ENCODE measurements around the gene ARID1A.
A peak's percentile ranks its signal among the peaks of the same experiment; 100 is the strongest.

Gene ARID1A

DNA sequence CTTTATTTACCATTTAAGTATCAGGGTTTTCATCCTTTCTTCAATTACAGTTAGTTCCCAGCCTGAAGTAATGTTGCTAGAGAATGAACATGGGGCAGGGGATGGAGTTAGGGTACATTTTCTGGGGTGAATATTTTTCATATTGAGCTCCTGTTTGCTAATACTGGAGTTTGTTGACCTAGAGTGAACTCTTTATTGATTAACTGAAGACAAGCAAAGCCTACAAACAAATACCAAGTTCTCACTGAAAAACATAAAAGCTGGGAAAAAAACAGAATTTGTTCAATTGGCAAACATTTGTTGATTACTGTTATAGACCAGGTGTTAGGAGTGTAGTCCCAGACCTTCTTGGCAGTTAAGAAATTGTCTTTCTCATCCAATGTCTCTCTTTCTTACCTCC lies 63.7 kb downstream of the ARID1A start:
- no peak for DNase-seq (ENCODE audit: low read depth in 2 of 2)

DNA sequence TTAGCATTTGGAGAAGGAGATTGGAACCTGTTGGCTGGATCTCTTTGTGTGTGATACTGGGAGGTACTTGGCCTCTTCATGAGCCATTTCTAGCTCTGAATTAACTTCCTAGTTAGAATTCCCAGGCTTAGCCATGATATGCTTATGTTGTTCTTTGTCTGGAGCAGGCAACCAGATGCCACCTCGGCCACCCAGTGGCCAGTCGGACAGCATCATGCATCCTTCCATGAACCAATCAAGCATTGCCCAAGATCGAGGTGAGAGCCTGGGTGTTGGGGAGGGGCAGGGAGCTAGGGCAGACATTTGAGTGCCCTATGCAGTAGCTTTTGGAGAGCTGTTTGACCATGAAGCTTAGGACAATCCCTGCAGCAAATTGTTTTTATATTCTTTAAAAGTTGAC lies 65.4 kb downstream of the ARID1A start:
- no peak for DNase-seq (ENCODE audit: low read depth in 2 of 2)

DNA sequence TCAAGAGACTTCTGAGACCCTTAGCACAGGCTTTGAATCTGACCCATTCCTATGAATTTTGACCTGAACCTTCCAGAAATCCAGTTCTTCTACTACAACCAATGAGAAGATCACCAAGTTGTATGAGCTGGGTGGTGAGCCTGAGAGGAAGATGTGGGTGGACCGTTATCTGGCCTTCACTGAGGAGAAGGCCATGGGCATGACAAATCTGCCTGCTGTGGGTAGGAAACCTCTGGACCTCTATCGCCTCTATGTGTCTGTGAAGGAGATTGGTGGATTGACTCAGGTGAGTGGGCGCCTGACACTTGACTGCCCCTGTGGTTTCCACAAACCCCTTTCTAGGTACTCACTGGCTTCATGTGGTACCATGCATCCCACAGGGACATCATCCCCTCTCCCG lies 71.9 kb downstream of the ARID1A start:
- DNase-seq (ENCODE audit: low read depth in 2 of 2) = no peak

DNA sequence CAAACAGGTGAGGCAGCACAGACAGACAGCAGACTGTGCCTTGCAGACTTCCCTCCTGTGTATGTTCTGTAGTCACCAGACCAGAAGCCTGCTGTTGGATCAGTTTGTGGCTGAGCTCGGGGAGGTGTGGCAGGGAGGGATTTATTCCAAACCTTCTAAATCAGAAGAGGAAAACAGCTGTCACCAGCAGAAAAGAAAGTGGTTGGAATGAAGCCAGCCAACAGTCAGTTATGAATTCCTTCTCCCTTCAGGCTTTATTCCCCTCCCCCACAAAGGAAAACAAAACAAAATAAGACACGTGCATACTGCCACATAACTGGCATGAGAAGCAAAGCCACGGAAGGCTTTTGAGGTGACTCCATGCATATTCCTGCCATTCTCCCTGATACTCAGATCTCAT lies 72.9 kb downstream of the ARID1A start:
- no peak for DNase-seq (ENCODE audit: low read depth in 2 of 2)

DNA sequence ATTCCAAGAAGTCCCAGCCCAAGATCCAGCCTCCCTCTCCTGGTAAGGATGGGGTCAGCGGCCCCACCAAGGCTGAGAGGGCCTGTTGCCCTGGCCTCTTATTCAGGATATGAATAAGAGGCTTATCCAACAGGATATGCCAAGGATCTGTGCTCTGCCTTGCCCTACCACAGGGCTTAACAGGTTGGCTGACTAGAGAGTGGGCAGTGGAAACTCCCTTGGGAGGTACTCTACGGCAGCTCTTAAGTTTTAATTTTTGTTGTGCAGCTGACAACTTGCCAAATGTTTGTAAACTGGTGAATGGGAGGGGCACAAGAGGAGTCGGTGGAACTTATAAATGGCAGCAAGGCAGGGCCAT lies 75.4 kb downstream of the ARID1A start:
- DNase-seq (ENCODE audit: low read depth in 2 of 2) = no peak

DNA sequence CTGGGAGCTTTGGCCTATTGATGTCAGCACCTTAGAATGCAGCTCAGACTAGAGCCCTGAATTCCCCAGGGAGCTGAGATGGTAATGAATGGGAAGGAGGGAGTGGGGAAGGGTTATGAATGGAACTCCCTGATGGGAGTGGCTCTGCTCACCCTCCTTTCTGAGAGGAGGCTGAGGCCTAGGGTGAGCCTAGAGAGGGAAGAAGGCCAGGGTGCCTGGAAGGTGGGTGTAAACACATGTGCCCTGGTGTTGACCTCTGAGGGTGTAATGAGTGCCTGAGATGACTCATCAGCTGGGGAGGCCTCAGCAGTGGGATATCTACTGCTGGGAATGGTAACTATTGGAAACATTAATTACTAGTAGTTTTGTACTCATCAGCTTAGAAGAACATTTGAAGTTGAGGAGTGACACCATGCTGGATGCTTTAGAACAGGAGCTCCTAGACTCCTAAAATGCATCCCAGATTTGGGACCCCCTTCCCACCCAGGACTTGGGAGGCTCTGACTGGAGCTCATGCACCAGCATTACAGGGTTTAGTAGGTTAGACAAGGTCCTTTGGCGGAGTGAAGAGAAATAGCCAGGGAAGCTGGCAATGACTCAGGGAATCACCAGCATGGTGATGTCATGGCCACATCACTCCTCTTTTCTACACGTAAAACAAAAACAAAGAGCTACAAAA lies 76.0 kb downstream of the ARID1A start:
- no peak for DNase-seq (ENCODE audit: low read depth in 2 of 2)

DNA sequence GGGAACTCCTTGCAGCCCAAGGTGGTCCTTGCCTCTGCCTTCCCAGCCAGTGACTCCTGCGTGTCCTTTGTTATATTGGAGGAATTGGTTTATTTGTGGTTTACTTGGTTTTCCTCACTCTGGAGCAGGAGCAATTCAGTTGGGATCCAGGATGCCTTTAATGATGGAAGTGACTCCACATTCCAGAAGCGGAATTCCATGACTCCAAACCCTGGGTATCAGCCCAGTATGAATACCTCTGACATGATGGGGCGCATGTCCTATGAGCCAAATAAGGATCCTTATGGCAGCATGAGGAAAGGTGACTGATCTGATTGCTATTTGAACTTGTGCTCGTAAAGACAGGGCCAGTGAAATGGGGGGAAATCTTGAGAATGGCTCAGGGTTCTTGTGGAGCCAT lies 76.9 kb downstream of the ARID1A start:
- no peak for DNase-seq (ENCODE audit: low read depth in 2 of 2)

DNA sequence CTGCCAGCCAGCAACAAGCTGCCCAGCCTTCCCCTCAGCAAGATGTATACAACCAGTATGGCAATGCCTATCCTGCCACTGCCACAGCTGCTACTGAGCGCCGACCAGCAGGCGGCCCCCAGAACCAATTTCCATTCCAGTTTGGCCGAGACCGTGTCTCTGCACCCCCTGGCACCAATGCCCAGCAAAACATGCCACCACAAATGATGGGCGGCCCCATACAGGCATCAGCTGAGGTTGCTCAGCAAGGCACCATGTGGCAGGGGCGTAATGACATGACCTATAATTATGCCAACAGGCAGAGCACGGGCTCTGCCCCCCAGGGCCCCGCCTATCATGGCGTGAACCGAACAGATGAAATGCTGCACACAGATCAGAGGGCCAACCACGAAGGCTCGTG lies 78.6 kb downstream of the ARID1A start:
- no peak for DNase-seq (ENCODE audit: low read depth in 2 of 2)

DNA sequence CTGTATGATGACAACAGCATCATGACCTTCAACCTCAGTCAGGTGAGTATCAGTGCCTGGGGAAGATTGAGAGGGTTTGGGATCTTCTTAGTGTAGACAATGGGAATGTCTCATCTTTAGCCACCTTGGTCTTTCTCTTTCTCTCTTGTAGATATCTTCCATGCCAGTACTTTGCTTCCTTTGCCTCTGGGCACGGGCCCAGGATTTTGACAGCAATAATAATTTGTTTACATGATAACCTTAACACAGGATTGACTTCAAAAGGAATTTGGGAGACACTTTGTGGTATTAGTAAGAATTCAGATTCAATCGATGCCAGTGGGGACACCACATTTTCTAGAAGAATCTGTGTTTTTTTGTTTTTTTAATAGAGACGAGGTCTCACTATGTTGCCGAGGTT lies 79.9 kb downstream of the ARID1A start:
- no peak for DNase-seq (ENCODE audit: low read depth in 2 of 2)

DNA sequence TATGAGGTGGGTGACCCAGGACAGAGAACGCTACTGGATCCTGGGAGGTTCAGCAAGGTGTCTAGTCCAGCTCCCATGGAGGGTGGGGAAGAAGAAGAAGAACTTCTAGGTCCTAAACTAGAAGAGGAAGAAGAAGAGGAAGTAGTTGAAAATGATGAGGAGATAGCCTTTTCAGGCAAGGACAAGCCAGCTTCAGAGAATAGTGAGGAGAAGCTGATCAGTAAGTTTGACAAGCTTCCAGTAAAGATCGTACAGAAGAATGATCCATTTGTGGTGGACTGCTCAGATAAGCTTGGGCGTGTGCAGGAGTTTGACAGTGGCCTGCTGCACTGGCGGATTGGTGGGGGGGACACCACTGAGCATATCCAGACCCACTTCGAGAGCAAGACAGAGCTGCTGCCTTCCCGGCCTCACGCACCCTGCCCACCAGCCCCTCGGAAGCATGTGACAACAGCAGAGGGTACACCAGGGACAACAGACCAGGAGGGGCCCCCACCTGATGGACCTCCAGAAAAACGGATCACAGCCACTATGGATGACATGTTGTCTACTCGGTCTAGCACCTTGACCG lies 83.4 kb downstream of the ARID1A start:
- DNase-seq (ENCODE audit: low read depth in 2 of 2) = no peak

DNA sequence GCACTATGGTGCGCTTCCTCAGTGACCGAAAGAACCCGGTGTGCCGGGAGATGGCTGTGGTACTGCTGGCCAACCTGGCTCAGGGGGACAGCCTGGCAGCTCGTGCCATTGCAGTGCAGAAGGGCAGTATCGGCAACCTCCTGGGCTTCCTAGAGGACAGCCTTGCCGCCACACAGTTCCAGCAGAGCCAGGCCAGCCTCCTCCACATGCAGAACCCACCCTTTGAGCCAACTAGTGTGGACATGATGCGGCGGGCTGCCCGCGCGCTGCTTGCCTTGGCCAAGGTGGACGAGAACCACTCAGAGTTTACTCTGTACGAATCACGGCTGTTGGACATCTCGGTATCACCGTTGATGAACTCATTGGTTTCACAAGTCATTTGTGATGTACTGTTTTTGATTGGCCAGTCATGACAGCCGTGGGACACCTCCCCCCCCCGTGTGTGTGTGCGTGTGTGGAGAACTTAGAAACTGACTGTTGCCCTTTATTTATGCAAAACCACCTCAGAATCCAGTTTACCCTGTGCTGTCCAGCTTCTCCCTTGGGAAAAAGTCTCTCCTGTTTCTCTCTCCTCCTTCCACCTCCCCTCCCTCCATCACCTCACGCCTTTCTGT lies 84.6 kb downstream of the ARID1A start:
- no peak for DNase-seq (ENCODE audit: low read depth in 2 of 2)

DNA sequence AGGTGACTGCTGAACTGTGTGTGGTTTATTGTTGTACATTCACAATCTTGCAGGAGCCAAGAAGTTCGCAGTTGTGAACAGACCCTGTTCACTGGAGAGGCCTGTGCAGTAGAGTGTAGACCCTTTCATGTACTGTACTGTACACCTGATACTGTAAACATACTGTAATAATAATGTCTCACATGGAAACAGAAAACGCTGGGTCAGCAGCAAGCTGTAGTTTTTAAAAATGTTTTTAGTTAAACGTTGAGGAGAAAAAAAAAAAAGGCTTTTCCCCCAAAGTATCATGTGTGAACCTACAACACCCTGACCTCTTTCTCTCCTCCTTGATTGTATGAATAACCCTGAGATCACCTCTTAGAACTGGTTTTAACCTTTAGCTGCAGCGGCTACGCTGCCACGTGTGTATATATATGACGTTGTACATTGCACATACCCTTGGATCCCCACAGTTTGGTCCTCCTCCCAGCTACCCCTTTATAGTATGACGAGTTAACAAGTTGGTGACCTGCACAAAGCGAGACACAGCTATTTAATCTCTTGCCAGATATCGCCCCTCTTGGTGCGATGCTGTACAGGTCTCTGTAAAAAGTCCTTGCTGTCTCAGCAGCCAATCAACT lies 85.5 kb downstream of the ARID1A start:
- no peak for DNase-seq (ENCODE audit: low read depth in 2 of 2)

DNA sequence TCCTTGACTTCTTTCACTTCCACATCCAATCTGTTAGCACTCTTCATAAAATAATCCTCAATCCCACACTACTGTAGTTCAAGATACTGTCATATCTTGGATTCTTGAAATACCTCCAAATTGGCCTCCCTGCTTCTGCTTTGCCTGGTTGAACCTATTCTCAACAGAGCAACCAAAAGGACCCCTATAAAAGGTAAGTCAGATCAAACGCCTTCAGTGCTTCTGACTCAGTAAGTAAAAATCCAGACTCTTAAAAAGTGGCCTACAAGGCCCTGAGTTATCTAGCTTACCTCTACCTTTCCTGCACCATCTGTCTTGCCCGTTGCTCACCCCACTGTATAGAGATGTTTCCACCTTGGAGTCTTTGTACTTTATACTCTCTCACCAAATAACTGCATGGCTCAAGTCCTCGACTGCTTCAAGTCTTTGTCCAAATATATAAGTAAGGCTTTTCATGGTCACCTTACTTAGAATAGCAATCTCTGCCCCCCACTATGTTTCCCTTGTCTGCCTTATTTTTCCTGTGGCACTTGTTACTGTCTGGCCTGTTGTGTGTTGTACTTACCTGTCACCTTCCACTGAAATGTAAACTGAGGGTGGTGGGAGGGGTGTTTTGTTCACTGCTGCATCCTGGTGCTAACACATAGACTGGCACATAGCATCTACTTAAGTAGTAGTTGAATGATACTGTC lies 86.9 kb downstream of the ARID1A start:
- no peak for DNase-seq (ENCODE audit: low read depth in 2 of 2)

DNA sequence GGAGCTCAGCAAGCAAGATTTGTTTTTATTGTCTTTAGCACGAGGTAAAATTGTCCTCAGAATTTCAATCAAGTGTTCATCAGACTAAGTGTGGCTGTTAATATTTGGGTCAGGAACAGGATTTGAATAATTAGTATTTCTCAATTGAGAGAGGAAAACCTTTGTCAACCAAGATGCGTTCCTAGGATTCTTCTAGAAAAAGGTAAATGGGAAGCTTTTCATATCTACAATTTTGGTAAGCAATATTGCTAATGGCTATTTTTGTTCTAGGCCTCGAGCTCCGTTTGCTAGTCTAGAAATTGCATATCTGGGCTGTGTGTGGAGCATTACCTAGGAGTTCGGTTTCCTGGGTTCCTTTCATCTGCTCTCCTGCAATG lies 87.8 kb downstream of the ARID1A start:
- no peak for DNase-seq (ENCODE audit: low read depth in 2 of 2)

DNA sequence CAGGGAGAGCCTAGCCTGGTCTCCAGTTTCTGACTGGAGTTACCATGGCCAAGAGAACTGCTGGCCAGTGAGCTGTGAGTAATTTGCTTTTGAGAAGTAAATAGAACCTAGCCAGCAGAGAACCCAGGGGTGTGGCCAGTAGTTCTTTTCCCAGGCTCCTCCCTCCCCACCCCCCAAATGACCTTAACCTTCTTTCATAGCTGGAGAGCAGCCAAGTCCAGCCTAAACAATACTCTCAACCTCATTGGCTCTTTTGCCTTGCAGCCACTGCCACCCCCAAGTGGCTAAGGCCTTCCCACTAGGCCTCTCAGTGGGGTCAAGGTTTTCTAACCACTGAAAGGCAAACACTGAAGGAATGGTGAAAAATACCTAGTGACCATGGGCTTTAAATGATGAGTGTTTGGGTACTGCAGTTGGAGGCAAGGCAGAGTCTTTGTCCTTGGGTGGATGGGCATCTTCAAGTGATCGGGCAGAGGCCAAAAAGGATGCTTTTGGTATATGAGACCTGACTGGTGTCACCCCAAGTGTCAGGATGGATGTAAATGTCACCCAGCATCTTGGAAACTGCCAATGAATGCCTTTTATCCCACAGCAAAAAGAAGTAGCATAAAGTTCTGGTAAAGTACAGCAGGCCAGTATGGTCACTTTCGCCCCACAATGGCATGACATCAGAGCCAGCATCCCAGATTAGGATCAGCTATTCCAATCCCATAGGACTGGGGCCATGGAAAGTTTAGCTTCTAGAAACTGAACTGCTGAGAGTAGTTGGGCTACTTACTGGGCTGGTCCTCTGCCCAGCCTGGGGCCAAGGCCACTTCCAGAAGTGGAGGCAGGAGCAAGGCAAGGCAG lies 88.4 kb downstream of the ARID1A start:
- no peak for DNase-seq (ENCODE audit: low read depth in 2 of 2)

DNA sequence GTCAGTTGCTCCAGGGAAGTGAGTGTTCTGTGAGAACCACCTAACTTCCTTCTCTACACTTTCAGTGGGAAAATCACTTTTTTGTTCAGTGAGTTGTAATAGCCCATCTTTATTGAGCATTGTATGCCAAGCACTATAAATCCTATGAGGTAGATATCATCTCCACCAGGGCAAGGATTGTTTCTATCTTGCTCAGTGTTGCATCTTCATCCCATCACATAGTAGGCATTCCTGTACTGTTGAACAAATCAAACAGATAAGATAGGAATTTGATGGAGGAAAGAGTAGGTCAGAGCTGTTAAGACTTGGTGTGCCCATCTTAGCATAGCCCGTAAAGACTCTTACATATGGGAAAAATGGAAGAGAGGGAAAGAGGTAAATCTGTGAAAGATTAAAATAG lies 89.1 kb downstream of the ARID1A start:
- DNase-seq (ENCODE audit: low read depth in 2 of 2) = no peak

DNA sequence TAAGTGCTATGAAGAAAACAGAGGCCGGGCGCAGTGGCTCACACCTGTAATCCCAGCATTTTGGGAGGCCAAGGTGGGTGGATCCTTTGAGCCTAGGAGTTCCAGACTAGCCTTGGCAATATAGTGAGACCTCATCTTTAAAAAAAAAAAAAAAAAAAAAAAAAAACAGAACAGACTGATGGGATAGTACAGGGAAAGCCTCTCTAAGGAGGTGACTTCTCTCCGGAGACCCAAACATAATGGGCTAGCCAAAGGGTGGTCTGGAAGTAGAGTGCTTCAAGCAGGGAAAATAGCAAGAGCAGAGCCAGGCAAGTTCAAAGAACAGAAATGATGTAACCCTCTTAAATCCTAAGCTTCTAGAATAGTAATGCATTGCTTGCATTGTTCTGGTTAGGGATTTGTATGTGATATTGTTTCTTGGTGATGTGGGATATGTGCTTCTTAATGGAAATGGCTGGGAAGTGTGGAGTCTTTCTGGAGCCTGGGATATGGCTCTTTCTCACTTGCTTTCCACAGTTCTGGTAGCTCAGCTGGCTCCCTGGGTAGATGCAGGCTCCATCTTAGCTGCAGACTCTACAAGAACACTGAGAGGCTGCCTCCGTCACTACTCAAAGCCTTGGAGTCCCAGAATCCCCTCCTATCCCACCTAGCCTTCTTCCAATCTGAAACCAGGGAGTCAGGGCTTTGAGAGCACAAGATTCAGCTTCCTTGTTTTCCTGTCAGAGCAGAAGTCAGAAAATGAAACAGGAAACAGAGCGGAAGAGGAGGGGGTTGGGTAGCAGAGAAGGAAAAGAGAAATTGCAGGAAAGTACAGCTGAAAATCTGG lies 90.0 kb downstream of the ARID1A start:
- no peak for DNase-seq (ENCODE audit: low read depth in 2 of 2)

DNA sequence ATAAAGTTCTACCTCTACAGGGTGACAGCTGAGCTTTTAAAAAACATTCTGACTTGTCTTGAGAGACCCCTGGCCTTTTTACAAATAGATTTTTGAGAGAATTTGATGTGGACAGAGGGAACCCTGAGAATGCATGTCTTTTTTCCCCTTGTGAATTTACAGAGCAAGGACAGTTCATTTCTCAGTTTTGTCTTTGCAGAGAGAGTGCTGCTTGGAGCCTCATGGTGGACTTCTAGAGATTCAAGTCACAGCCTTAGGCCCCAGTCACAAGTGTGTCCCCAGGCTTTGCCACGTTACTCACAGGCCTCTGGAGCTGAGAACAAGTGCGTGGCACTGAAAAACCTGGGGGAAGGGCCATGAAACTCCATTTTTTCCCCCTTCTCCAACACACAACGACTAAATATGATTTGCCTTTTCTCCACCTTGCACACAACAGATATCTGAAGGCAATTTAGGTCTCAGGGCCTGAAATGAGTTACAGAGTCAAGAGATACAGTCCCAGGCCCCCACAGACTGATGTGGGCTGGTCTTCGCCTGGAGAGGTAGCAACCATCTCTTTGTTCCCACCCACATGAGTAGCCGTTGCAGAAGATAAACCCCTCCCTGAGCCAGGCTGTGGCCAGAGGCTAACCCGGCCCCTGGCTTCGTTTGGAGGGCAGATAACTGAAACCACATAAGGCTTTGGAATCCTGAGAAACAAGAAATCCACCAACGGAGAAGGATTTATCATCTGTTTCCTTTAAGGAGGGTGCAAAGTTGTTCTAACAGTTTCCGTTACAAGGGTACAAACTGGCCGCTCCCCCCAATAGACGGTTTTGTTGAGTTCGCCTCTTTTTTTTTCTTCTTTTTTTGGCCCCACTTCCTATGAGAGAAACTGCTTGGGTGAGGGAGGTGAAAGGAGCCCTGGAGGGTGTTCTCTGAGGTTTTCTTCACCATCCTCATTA lies 90.9 kb downstream of the ARID1A start:
- DNase-seq (ENCODE audit: low read depth in 2 of 2) = no peak

DNA sequence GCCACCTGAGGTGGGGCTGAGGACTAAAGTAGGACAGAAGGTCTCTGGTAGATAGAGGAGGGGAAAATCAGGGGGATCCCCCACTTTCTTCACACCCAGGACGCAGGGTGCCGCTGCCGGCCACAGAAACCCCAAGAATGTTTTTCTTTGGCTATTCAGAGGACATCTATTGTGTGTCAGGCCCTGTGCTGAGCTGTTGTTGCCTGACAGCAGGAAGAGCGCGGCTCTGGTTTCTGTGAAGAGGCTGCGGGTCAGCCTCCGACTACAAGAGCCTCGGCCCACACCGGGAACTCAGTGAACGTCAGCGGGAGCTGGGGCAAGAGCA lies 91.5 kb downstream of the ARID1A start:
- peak in 1 of 2 donors; percentile 44 for DNase-seq (ENCODE audit: low read depth in 2 of 2)

Data from stimulated activated CD4-positive, alpha-beta T cell treated with anti-CD3 and anti-CD28 coated beads, Interleukin-1b, Interleukin-23, amount 100 ng/mL, for 4 hours (primary cell).